ENCODE measurements around the gene DBNL. TPM values are rescaled to one million over a fixed set of nuclear protein-coding genes. Genes with fewer than 3 reads are reported as not detected.

DBNL gene
- polyA plus RNA-seq, 1 donor from 2014 or later: 124 TPM

GRCh38 chr7:44105832-44106231 lies 61.3 kb downstream of the DBNL start:
- no peaks in the 10 kb centered on the region for H3K79me2 ChIP-seq (replicated peaks; ENCODE audit: insufficient read depth, low read length)
- H2AFZ ChIP-seq (ENCODE audit: low read depth, low read length): no peak overlapping the region
- H3K9me3 ChIP-seq (ENCODE audit: low read length): no peaks in the 10 kb centered on the region
- no peaks in the 10 kb centered on the region for H3K36me3 ChIP-seq (ENCODE audit: insufficient read depth, low read length)
- no peak overlapping the region for H3K4me3 ChIP-seq (ENCODE audit: low read length)
- H3K9me2 ChIP-seq (ENCODE audit: insufficient read depth, low read length): no peaks in the 10 kb centered on the region
- no peak overlapping the region for H3K9ac ChIP-seq (ENCODE audit: low read length)
- peaks cover 19% of the 10 kb centered on the region for H3K27me3 ChIP-seq (ENCODE audit: insufficient read depth, low read depth, low read length)
- H3K27ac ChIP-seq (ENCODE audit: low read length): no peak overlapping the region
- no peaks in the 10 kb centered on the region for H4K20me1 ChIP-seq (ENCODE audit: insufficient read depth)
- H3F3A ChIP-seq (ENCODE audit: insufficient read depth, low read length, poor library complexity, severe bottlenecking): no peaks in the 10 kb centered on the region
- no peak overlapping the region for H3K4me2 ChIP-seq (ENCODE audit: low read length)
- TF ChIP-seq SMC3 (conservative IDR thresholded peaks at IDR 0.05; ENCODE audit: poor library complexity): no peak
- no peak for TF ChIP-seq MXI1 (conservative IDR thresholded peaks at IDR 0.05; ENCODE audit: poor library complexity, severe bottlenecking)
- TF ChIP-seq, protein P1, sequence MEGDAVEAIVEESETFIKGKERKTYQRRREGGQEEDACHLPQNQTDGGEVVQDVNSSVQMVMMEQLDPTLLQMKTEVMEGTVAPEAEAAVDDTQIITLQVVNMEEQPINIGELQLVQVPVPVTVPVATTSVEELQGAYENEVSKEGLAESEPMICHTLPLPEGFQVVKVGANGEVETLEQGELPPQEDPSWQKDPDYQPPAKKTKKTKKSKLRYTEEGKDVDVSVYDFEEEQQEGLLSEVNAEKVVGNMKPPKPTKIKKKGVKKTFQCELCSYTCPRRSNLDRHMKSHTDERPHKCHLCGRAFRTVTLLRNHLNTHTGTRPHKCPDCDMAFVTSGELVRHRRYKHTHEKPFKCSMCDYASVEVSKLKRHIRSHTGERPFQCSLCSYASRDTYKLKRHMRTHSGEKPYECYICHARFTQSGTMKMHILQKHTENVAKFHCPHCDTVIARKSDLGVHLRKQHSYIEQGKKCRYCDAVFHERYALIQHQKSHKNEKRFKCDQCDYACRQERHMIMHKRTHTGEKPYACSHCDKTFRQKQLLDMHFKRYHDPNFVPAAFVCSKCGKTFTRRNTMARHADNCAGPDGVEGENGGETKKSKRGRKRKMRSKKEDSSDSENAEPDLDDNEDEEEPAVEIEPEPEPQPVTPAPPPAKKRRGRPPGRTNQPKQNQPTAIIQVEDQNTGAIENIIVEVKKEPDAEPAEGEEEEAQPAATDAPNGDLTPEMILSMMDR (IDR thresholded peaks at IDR 0.05; ENCODE audit: poor library complexity, severe bottlenecking): no peak
- no peak for TF ChIP-seq TAF1 (IDR thresholded peaks at IDR 0.05; ENCODE audit: low read depth)
- TF ChIP-seq, protein P2, sequence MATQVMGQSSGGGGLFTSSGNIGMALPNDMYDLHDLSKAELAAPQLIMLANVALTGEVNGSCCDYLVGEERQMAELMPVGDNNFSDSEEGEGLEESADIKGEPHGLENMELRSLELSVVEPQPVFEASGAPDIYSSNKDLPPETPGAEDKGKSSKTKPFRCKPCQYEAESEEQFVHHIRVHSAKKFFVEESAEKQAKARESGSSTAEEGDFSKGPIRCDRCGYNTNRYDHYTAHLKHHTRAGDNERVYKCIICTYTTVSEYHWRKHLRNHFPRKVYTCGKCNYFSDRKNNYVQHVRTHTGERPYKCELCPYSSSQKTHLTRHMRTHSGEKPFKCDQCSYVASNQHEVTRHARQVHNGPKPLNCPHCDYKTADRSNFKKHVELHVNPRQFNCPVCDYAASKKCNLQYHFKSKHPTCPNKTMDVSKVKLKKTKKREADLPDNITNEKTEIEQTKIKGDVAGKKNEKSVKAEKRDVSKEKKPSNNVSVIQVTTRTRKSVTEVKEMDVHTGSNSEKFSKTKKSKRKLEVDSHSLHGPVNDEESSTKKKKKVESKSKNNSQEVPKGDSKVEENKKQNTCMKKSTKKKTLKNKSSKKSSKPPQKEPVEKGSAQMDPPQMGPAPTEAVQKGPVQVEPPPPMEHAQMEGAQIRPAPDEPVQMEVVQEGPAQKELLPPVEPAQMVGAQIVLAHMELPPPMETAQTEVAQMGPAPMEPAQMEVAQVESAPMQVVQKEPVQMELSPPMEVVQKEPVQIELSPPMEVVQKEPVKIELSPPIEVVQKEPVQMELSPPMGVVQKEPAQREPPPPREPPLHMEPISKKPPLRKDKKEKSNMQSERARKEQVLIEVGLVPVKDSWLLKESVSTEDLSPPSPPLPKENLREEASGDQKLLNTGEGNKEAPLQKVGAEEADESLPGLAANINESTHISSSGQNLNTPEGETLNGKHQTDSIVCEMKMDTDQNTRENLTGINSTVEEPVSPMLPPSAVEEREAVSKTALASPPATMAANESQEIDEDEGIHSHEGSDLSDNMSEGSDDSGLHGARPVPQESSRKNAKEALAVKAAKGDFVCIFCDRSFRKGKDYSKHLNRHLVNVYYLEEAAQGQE (IDR thresholded peaks at IDR 0.05; ENCODE audit: borderline replicate concordance): no peak
- TF ChIP-seq POLR2AphosphoS5 (IDR thresholded peaks at IDR 0.05): no peak
- no peak for TF ChIP-seq EP300 (conservative IDR thresholded peaks at IDR 0.05; ENCODE audit: poor library complexity, severe bottlenecking)
- TF ChIP-seq EZH2 (IDR thresholded peaks at IDR 0.05; ENCODE audit: borderline replicate concordance, insufficient read depth, low read length, poor library complexity, severe bottlenecking): no peak
- no peak for TF ChIP-seq RAD21 (conservative IDR thresholded peaks at IDR 0.05)

- TF ChIP-seq, protein P2 (IDR thresholded peaks at IDR 0.05; ENCODE audit: borderline replicate concordance): no peak
- TF ChIP-seq POLR2AphosphoS5 (IDR thresholded peaks at IDR 0.05) (no peak), RAD21 (conservative IDR thresholded peaks at IDR 0.05) (no peak), MXI1 (conservative IDR thresholded peaks at IDR 0.05; ENCODE audit: poor library complexity, severe bottlenecking) (no peak), TAF1 (IDR thresholded peaks at IDR 0.05; ENCODE audit: low read depth) (no peak), EP300 (conservative IDR thresholded peaks at IDR 0.05; ENCODE audit: poor library complexity, severe bottlenecking) (no peak), SMC3 (conservative IDR thresholded peaks at IDR 0.05; ENCODE audit: poor library complexity) (no peak), EZH2 (IDR thresholded peaks at IDR 0.05; ENCODE audit: borderline replicate concordance, insufficient read depth, low read length, poor library complexity, severe bottlenecking) (no peak)
- TF ChIP-seq, protein P1 (IDR thresholded peaks at IDR 0.05; ENCODE audit: poor library complexity, severe bottlenecking): no peak
- Histone ChIP-seq H3K79me2 (replicated peaks; ENCODE audit: insufficient read depth, low read length) (no peaks in the 10 kb centered on the region), H4K20me1 (ENCODE audit: insufficient read depth) (no peaks in the 10 kb centered on the region), H3F3A (ENCODE audit: insufficient read depth, low read length, poor library complexity, severe bottlenecking) (no peaks in the 10 kb centered on the region), H3K27ac (ENCODE audit: low read length) (no peak overlapping the region), H3K36me3 (ENCODE audit: insufficient read depth, low read length) (no peaks in the 10 kb centered on the region), H3K27me3 (ENCODE audit: insufficient read depth, low read depth, low read length) (peaks cover 19% of the 10 kb centered on the region), H3K4me3 (ENCODE audit: low read length) (no peak overlapping the region), H3K9me3 (ENCODE audit: low read length) (no peaks in the 10 kb centered on the region), H3K4me2 (ENCODE audit: low read length) (no peak overlapping the region), H2AFZ (ENCODE audit: low read depth, low read length) (no peak overlapping the region), H3K9ac (ENCODE audit: low read length) (no peak overlapping the region), H3K9me2 (ENCODE audit: insufficient read depth, low read length) (no peaks in the 10 kb centered on the region)
Measured at GRCh38 chr7:44106311-44107065, 62.0 kb downstream of the DBNL start.

Measured in neural cell (in vitro differentiated cells).